H1 (cell line): ENCODE data around the gene FOXF1. TPM values are rescaled to one million over a fixed set of nuclear protein-coding genes. Genes with fewer than 3 reads are reported as not detected.

Source experiments
- CTCF ChIA-PET: fragments of 300-600 bp; sonication (Branson Sonifier 250); formaldehyde crosslinking; loops from one replicate; lab custom pipeline; 2021; ENCODE audit not compliant: partially characterized antibody; lab: Charles Lee
- POLR2A ChIA-PET: fragments of 300-600 bp; sonication (Branson Sonifier 250); formaldehyde crosslinking; loops from one replicate; lab custom pipeline; 2021; ENCODE audit warnings: inconsistent platforms; ENCODE audit not compliant: partially characterized antibody; lab: Charles Lee
- DNase-seq, 2 experiments: peaks; one replicate each; pipeline versions ENCODE4 v3.0.0 to v3.0.0-alpha.2; 2010 to 2022; ENCODE audit warnings: low spot score in 2 of 2, low read depth in 1 of 2, mixed read lengths in 1 of 2
- FAIRE-seq: peaks from 2 replicates; lab custom pipeline; 2011; peaks lifted over from hg19 to GRCh38; lab: Jason Lieb, UNC
- H2AFZ ChIP-seq: 2 replicates; pipeline ENCODE4 v1.8.1; 2012; ENCODE audit warnings: low read length, inconsistent platforms
- H2AK5ac ChIP-seq: 2 replicates; pipeline ENCODE4 v1.6.1; 2013; ENCODE audit warnings: low read depth, low read length
- H2BK120ac ChIP-seq: replicated peaks from 2 replicates; pipeline ENCODE3; 2013; ENCODE audit warnings: low read depth, low read length, inconsistent platforms
- H2BK12ac ChIP-seq: 2 replicates; pipeline ENCODE4 v1.6.1; 2013; ENCODE audit warnings: low read depth, low read length
- H2BK15ac ChIP-seq: 2 replicates; pipeline ENCODE4 v1.6.1; 2013; ENCODE audit warnings: low read length
- H2BK20ac ChIP-seq: 2 replicates; pipeline ENCODE4 v1.6.1; 2013; ENCODE audit warnings: low read length
- H2BK5ac ChIP-seq: 2 replicates; pipeline ENCODE4 v1.6.1; 2013; ENCODE audit warnings: low read depth, low read length
- H3K14ac ChIP-seq: 2 replicates; pipeline ENCODE4 v1.6.1; 2013; ENCODE audit warnings: inconsistent platforms; ENCODE audit not compliant: insufficient read length
- H3K18ac ChIP-seq: 2 replicates; pipeline ENCODE4 v1.6.1; 2013; ENCODE audit warnings: low read length; ENCODE audit errors: extremely low read depth
- H3K23ac ChIP-seq: 2 replicates; pipeline ENCODE4 v1.6.1; 2013; ENCODE audit warnings: inconsistent platforms; ENCODE audit not compliant: insufficient read length
- H3K23me2 ChIP-seq: 2 replicates; pipeline ENCODE4 v1.6.1; 2013; ENCODE audit warnings: low read depth, low read length
- H3K27ac ChIP-seq: 2 replicates; pipeline ENCODE4 v1.6.1; 2011; ENCODE audit warnings: low read depth, low read length, inconsistent platforms
- H3K27me3 ChIP-seq, 4 experiments: replicated peaks in 1 of 4; 1 replicate in 1 of 4; 2 replicates in 3 of 4; pipeline versions ENCODE4 v1.6.1 to v1.8.1; 2011 to 2013; ENCODE audit warnings: low read length in 3 of 4, mild to moderate bottlenecking in 3 of 4, inconsistent platforms in 2 of 4, mixed read lengths in 2 of 4, moderate library complexity in 1 of 4; ENCODE audit not compliant: control insufficient read depth in 3 of 4, insufficient read depth in 3 of 4; ENCODE audit errors: extremely low read depth in 1 of 4
- H3K36me3 ChIP-seq, 4 experiments: 2 replicates each; pipeline versions ENCODE4 v1.6.1 to v1.8.1; 2011 to 2013; ENCODE audit warnings: mild to moderate bottlenecking in 4 of 4, low read length in 3 of 4, moderate library complexity in 2 of 4, control low read depth in 1 of 4, inconsistent platforms in 1 of 4; ENCODE audit not compliant: insufficient read depth in 4 of 4, control insufficient read depth in 2 of 4
- H3K4ac ChIP-seq: replicated peaks from 2 replicates; pipeline ENCODE3; 2013; ENCODE audit warnings: low read length, low read depth, mixed read lengths, inconsistent platforms; ENCODE audit not compliant: insufficient read length
- H3K4me1 ChIP-seq, 4 experiments: replicated peaks in 1 of 4; 1 replicate in 1 of 4; 2 replicates in 3 of 4; pipeline versions ENCODE4 v1.6.1 to v1.8.1; 2011 to 2013; ENCODE audit warnings: low read length in 3 of 4, inconsistent platforms in 2 of 4, mixed read lengths in 1 of 4; ENCODE audit not compliant: insufficient read depth in 4 of 4, control insufficient read depth in 3 of 4
- H3K4me2 ChIP-seq, 2 experiments: 2 replicates each; pipeline versions ENCODE4 v1.6.1 to v1.8.1; 2011 to 2013; ENCODE audit warnings: low read depth in 2 of 2, low read length in 2 of 2, control low read depth in 1 of 2, inconsistent platforms in 1 of 2, mild to moderate bottlenecking in 1 of 2; ENCODE audit not compliant: insufficient read depth in 1 of 2
- H3K4me3 ChIP-seq, 4 experiments: fragments of 200-600, 300-600 bp in 1 of 4; sonication (generic), shearing (Covaris generic), sonication (Bioruptor Twin) in 1 of 4; 2 replicates each; pipeline versions ENCODE4 v1.5.1 to v1.8.1; 2011 to 2016; ENCODE audit warnings: low read length in 4 of 4, low read depth in 3 of 4, control low read depth in 2 of 4, inconsistent platforms in 2 of 4, mild to moderate bottlenecking in 2 of 4, mixed read lengths in 1 of 4, moderate library complexity in 1 of 4; ENCODE audit not compliant: insufficient read depth in 2 of 4; ENCODE audit errors: extremely low read depth in 1 of 4
- H3K56ac ChIP-seq: replicated peaks from 2 replicates; pipeline ENCODE3; 2013; ENCODE audit warnings: low read depth, mild to moderate bottlenecking, mixed read lengths, low read length, inconsistent platforms; ENCODE audit not compliant: insufficient read length
- H3K79me1 ChIP-seq: 2 replicates; pipeline ENCODE4 v1.6.1; 2013; ENCODE audit warnings: low read depth, low read length, control low read depth
- H3K79me2 ChIP-seq, 2 experiments: 2 replicates each; pipeline versions ENCODE4 v1.6.1 to v1.8.1; 2012 to 2013; ENCODE audit warnings: low read length in 2 of 2, mild to moderate bottlenecking in 2 of 2, inconsistent platforms in 1 of 2; ENCODE audit not compliant: insufficient read depth in 2 of 2, control insufficient read depth in 1 of 2
- H3K9ac ChIP-seq, 4 experiments: replicated peaks in 1 of 4; 1 replicate in 1 of 4; 2 replicates in 3 of 4; pipeline versions ENCODE4 v1.6.1 to v1.8.1; 2011 to 2013; ENCODE audit warnings: low read depth in 3 of 4, low read length in 3 of 4, control low read depth in 2 of 4, mild to moderate bottlenecking in 2 of 4, moderate library complexity in 2 of 4, inconsistent platforms in 1 of 4; ENCODE audit errors: extremely low read depth in 1 of 4
- H3K9me3 ChIP-seq, 2 experiments: 2 replicates each; pipeline versions ENCODE4 v1.6.1 to v1.8.1; 2012 to 2013; ENCODE audit warnings: mild to moderate bottlenecking in 2 of 2, moderate library complexity in 2 of 2, control low read depth in 1 of 2, inconsistent platforms in 1 of 2, low read depth in 1 of 2, low read length in 1 of 2, mixed read lengths in 1 of 2; ENCODE audit not compliant: insufficient read depth in 2 of 2
- H4K20me1 ChIP-seq, 2 experiments: replicated peaks in 1 of 2; 2 replicates each; pipeline versions ENCODE3 to v1.8.1; 2011 to 2013; ENCODE audit warnings: inconsistent platforms in 2 of 2, low read length in 2 of 2, mild to moderate bottlenecking in 1 of 2; ENCODE audit not compliant: insufficient read depth in 2 of 2, control insufficient read depth in 1 of 2
- H4K5ac ChIP-seq: 2 replicates; pipeline ENCODE4 v1.6.1; 2013; ENCODE audit warnings: low read length, low read depth, mixed read lengths, inconsistent platforms; ENCODE audit not compliant: insufficient read length
- H4K8ac ChIP-seq: 2 replicates; pipeline ENCODE4 v1.8.0; 2013; ENCODE audit warnings: mild to moderate bottlenecking, moderate library complexity, low read length, inconsistent platforms; ENCODE audit not compliant: insufficient read depth; ENCODE audit errors: extremely low read depth
- H4K91ac ChIP-seq: replicated peaks from 2 replicates; pipeline ENCODE3; 2013; ENCODE audit warnings: low read length, mixed read lengths, inconsistent platforms; ENCODE audit not compliant: insufficient read length
- ATF3 ChIP-seq: IDR thresholded peaks from 2 replicates; pipeline ENCODE4 v1.6.1; 2011; ENCODE audit warnings: low read depth, mild to moderate bottlenecking, low read length; ENCODE audit not compliant: insufficient read depth
- KDM1A ChIP-seq: fragments of 200-600, 300-600 bp; sonication (generic); IDR thresholded peaks from 2 replicates; pipeline ENCODE4 v1.7.1; 2016; ENCODE audit warnings: mild to moderate bottlenecking, low read length, borderline replicate concordance
- SIX5 ChIP-seq: IDR thresholded peaks from 2 replicates; pipeline ENCODE4 v1.6.1; 2011; ENCODE audit warnings: mild to moderate bottlenecking, low read depth, low read length
- SUZ12 ChIP-seq: fragments of 200-600 bp; sonication (generic); IDR thresholded peaks from 2 replicates; pipeline ENCODE4 v1.6.1; 2012; ENCODE audit warnings: mild to moderate bottlenecking, inconsistent platforms, low read length, moderate library complexity, mixed read lengths
- TEAD4 ChIP-seq: IDR thresholded peaks from 2 replicates; pipeline ENCODE4 v1.6.1; 2012; ENCODE audit warnings: low read depth, low read length, inconsistent platforms, mixed read lengths
- WGBS, 2 experiments: shearing (Covaris generic) in 1 of 2; methylation state at CpG; one replicate each; pipeline versions ENCODE4 v1.1.6 to v1.1.7; 2013 to 2015; ENCODE audit warnings: low lambda C conversion rate in 2 of 2, mixed read lengths in 2 of 2, inconsistent platforms in 1 of 2, low coverage in 1 of 2, missing lambda C conversion rate in 1 of 2; ENCODE audit not compliant: insufficient replicate concordance in 2 of 2, insufficient coverage in 1 of 2, insufficient read length in 1 of 2; ENCODE audit errors: extremely low coverage in 1 of 2, missing lambda C conversion rate in 1 of 2; 5-methylcytosine and 5-hydroxymethylcytosine counted together
- polyA plus RNA-seq, 7 experiments: library from polyadenylated mRNA; depleted of rRNA in 3 of 7; stranded (reverse) in 5 of 7; unstranded in 2 of 7; fragments of >200 nt in 5 of 7; fragments of 200-250 nt in 2 of 7; gene quantifications; 1 replicate in 5 of 7; 2 replicates in 1 of 7; 4 replicates in 1 of 7; pipeline versions ENCODE4 v1.2.1 to v1.2.3, GENCODE V29; 2011 to 2013; ENCODE audit warnings: missing spikeins in 2 of 7, mixed read lengths in 2 of 7
- total RNA-seq: library from RNA; stranded (reverse); fragmentation: NEBNext Ultra II Directional; extraction: Animal tissue kit (Norgen Biotek cat#: 25700); gene quantifications from 2 replicates; pipeline ENCODE4 v1.2.1, GENCODE V29; 2021

The FOXF1 gene
- total and polyA plus RNA-seq, 2 of the 8 experiments (the other 6 are each of a cell fraction or from before 2014, with no cell fraction given), result 0.02 TPM; not detected in 1

- no peaks in the 10 kb centered on the region for H3K79me2 ChIP-seq
- peaks cover 3% of the 10 kb centered on the region; the same call in 1 of the 2 replicates for H3K23me2 ChIP-seq
- H2AK5ac ChIP-seq, result no peak overlapping the region
- H2BK15ac ChIP-seq, result no peak overlapping the region
- H3K4me3 ChIP-seq, result no peak overlapping the region
- no peak overlapping the region for H4K8ac ChIP-seq
- no peak overlapping the region for H2BK20ac ChIP-seq
- CTCF ChIA-PET, result interaction anchor here (0.8 kb wide), 1 partner anchor 411 kb away, joined by 4 read pairs; no protein-coding TSS in a partner anchor
- no peak overlapping the region for H3K9ac ChIP-seq
- no peak overlapping the region for H3K23ac ChIP-seq
- no peak overlapping the region for H3K27ac ChIP-seq
- 0 out of 7 replicates have a peak, but pooled peaks cover 0 to 5% (median 0%) of the 10 kb centered on the region in 4 experiments for H3K27me3 ChIP-seq
- H3K79me1 ChIP-seq, result no peaks in the 10 kb centered on the region
- H4K91ac ChIP-seq, result no peak overlapping the region
- H2BK120ac ChIP-seq, result no peak overlapping the region
- H3K9me3 ChIP-seq, result peaks cover 6 to 7% of the 10 kb centered on the region in 2 experiments
- H2BK5ac ChIP-seq, result no peak overlapping the region
- H3K4me1 ChIP-seq, result no peaks in the 10 kb centered on the region
- H3K56ac ChIP-seq, result no peak overlapping the region
- H2BK12ac ChIP-seq, result no peak overlapping the region
- H4K5ac ChIP-seq, result no peak overlapping the region
- no peak overlapping the region for H3K4me2 ChIP-seq
- FAIRE-seq (no peak), DNase-seq (no peak)
- H3K18ac ChIP-seq, result no peak overlapping the region
- no peaks in the 10 kb centered on the region for H3K36me3 ChIP-seq
- H2AFZ ChIP-seq, result no peak overlapping the region
- POLR2A ChIA-PET, result no interaction called here
- 91% methylated on average over 9 of the region's 9 CpGs; no CpG with 5 or more reads in 1 of the 2 experiments for WGBS, 2 experiments
- H3K4ac ChIP-seq, result no peak overlapping the region
- no peaks in the 10 kb centered on the region for H4K20me1 ChIP-seq
- H3K14ac ChIP-seq, result no peak overlapping the region
- TF ChIP-seq ATF3 (no peak), SUZ12 (no peak), SIX5 (no peak), TEAD4 (no peak), KDM1A (no peak)
Measured at GRCh38 chr16:86479419-86479818, 30.9 kb upstream of the FOXF1 start.
